WTC11 (cell line): ENCODE measurements around the gene BCAS2. TPM values are rescaled to one million over a fixed set of nuclear protein-coding genes. Genes with fewer than 3 reads are reported as not detected.

Source experiments
- ATAC-seq: fragments of 200-7000 bp; cut with Tn5 transposase; 2 replicates; pipeline ENCODE4 v1.10.0; 2021; ENCODE audit warnings: mild to moderate bottlenecking, moderate library complexity
- CTCF ChIA-PET: fragments of 300-600 bp; sonication (Branson Sonifier 250); formaldehyde crosslinking; loops from one replicate; lab custom pipeline; 2021; ENCODE audit warnings: antibody characterized with exemption; lab: Charles Lee
- POLR2A ChIA-PET: fragments of 350-600 bp; sonication (Branson Sonifier 250); formaldehyde crosslinking; loops from one replicate; lab custom pipeline; 2021; ENCODE audit warnings: antibody characterized with exemption; lab: Charles Lee
- DNase-seq: peaks from one replicate; pipeline ENCODE4 v3.0.0; 2021; ENCODE audit warnings: low spot score
- H3K27ac Mint-ChIP-seq: 2 replicates; pipeline ENCODE4 v1.8.0; 2021; ENCODE audit warnings: mixed read lengths
- H3K27me3 Mint-ChIP-seq: 2 replicates; pipeline ENCODE4 v1.8.0; 2021; ENCODE audit warnings: low read depth, mild to moderate bottlenecking, moderate library complexity, mixed read lengths
- H3K36me3 Mint-ChIP-seq: 2 replicates; pipeline ENCODE4 v1.8.0; 2021; ENCODE audit warnings: mixed read lengths
- H3K4me1 Mint-ChIP-seq: 2 replicates; pipeline ENCODE4 v1.8.0; 2022; ENCODE audit warnings: mixed read lengths
- H3K4me3 Mint-ChIP-seq: 2 replicates; pipeline ENCODE4 v1.8.0; 2021; ENCODE audit warnings: mild to moderate bottlenecking, moderate library complexity, mixed read lengths
- H3K9me3 Mint-ChIP-seq: 2 replicates; pipeline ENCODE4 v1.8.0; 2021; ENCODE audit warnings: mixed read lengths
- AFF4 ChIP-seq: sonication (generic); formaldehyde crosslinking; IDR thresholded peaks from 2 replicates; pipeline ENCODE4 v1.8.1; 2023; ENCODE audit warnings: mild to moderate bottlenecking, missing genetic modification reagents, borderline replicate concordance
- CREM ChIP-seq: sonication (generic); formaldehyde crosslinking; IDR thresholded peaks from 2 replicates; pipeline ENCODE4 v1.8.1; 2022; ENCODE audit warnings: mild to moderate bottlenecking, missing genetic modification reagents, moderate library complexity
- E2F1 ChIP-seq: sonication (generic); formaldehyde crosslinking; IDR thresholded peaks from 2 replicates; pipeline ENCODE4 v1.8.0; 2022; ENCODE audit warnings: mild to moderate bottlenecking, missing genetic modification reagents
- ELF4 ChIP-seq: sonication (generic); formaldehyde crosslinking; IDR thresholded peaks from 2 replicates; pipeline ENCODE4 v1.8.1; 2022; ENCODE audit warnings: low read depth, mild to moderate bottlenecking, moderate library complexity, missing genetic modification reagents
- EMX1 ChIP-seq: fragments of 250-450 bp; sonication (Bioruptor Pico); IDR thresholded peaks from 2 replicates; pipeline ENCODE4 v1.8.0; 2021; ENCODE audit warnings: mild to moderate bottlenecking
- FOXJ3 ChIP-seq: sonication (generic); formaldehyde crosslinking; IDR thresholded peaks from 2 replicates; pipeline ENCODE4 v1.9.0; 2021; ENCODE audit warnings: missing genetic modification reagents, mild to moderate bottlenecking, borderline replicate concordance
- HMGA2 ChIP-seq: fragments of 250-450 bp; sonication (Bioruptor Pico); IDR thresholded peaks from 2 replicates; pipeline ENCODE4 v1.4.0; 2021; ENCODE audit warnings: mild to moderate bottlenecking, moderate library complexity
- JUN ChIP-seq: sonication (generic); formaldehyde crosslinking; IDR thresholded peaks from 2 replicates; pipeline ENCODE4 v1.8.0; 2023; ENCODE audit warnings: mild to moderate bottlenecking, missing genetic modification reagents
- NFE2L1 ChIP-seq: sonication (generic); formaldehyde crosslinking; IDR thresholded peaks from 2 replicates; pipeline ENCODE4 v1.8.1; 2023; ENCODE audit warnings: missing genetic modification reagents
- NFYB ChIP-seq: sonication (generic); formaldehyde crosslinking; conservative IDR thresholded peaks from 2 replicates; pipeline ENCODE4 v1.8.0; 2022; ENCODE audit warnings: low read depth, missing genetic modification reagents
- OVOL2 ChIP-seq: fragments of 250-450 bp; sonication (Bioruptor Pico); IDR thresholded peaks from 2 replicates; pipeline ENCODE4 v1.9.0; 2021; ENCODE audit warnings: mild to moderate bottlenecking, borderline replicate concordance
- RORB ChIP-seq: fragments of 250-450 bp; sonication (Bioruptor Pico); IDR thresholded peaks from 2 replicates; pipeline ENCODE4 v1.9.0; 2021; ENCODE audit warnings: mild to moderate bottlenecking
- SMAD4 ChIP-seq: sonication (generic); formaldehyde crosslinking; IDR thresholded peaks from 2 replicates; pipeline ENCODE4 v1.8.0; 2022; ENCODE audit warnings: mild to moderate bottlenecking, missing genetic modification reagents
- ZNF263 ChIP-seq: sonication (generic); formaldehyde crosslinking; IDR thresholded peaks from 2 replicates; pipeline ENCODE4 v1.8.1; 2022; ENCODE audit warnings: low read depth, mild to moderate bottlenecking, moderate library complexity, missing genetic modification reagents
- ZNF671 ChIP-seq: fragments of 250-450 bp; sonication (Bioruptor Pico); IDR thresholded peaks from 2 replicates; pipeline ENCODE4 v1.8.0; 2021; ENCODE audit warnings: mild to moderate bottlenecking
- total RNA-seq: library from RNA; stranded (reverse); gene quantifications from 3 replicates; pipeline ENCODE4 v1.2.3, GENCODE V29; 2021
- TF ChIP-seq, protein P1 (sequence below): sonication (generic); formaldehyde crosslinking; IDR thresholded peaks from 2 replicates; pipeline ENCODE4 v1.8.1; 2022; ENCODE audit warnings: low read depth, missing genetic modification reagents, borderline replicate concordance
- TF ChIP-seq, protein P2 (sequence below): sonication (generic); formaldehyde crosslinking; IDR thresholded peaks from 2 replicates; pipeline ENCODE4 v1.8.0; 2023; ENCODE audit warnings: missing genetic modification reagents
- TF ChIP-seq, protein P3 (sequence below): sonication (generic); formaldehyde crosslinking; IDR thresholded peaks from 2 replicates; pipeline ENCODE4 v1.8.0; 2023; ENCODE audit warnings: missing genetic modification reagents, mild to moderate bottlenecking, borderline replicate concordance
- TF ChIP-seq, protein P4 (sequence below): fragments of 250-450 bp; sonication (Bioruptor Pico); IDR thresholded peaks from 2 replicates; pipeline ENCODE4 v1.9.0; 2021; ENCODE audit warnings: mild to moderate bottlenecking
- TF ChIP-seq, protein P5 (sequence below): fragments of 250-450 bp; sonication (Bioruptor Pico); IDR thresholded peaks from 2 replicates; pipeline ENCODE4 v2.1.2; 2022; ENCODE audit warnings: mild to moderate bottlenecking, moderate library complexity

BCAS2 gene
- total RNA-seq, 1 experiment from 2014 or later: 39.0 TPM

DNA sequence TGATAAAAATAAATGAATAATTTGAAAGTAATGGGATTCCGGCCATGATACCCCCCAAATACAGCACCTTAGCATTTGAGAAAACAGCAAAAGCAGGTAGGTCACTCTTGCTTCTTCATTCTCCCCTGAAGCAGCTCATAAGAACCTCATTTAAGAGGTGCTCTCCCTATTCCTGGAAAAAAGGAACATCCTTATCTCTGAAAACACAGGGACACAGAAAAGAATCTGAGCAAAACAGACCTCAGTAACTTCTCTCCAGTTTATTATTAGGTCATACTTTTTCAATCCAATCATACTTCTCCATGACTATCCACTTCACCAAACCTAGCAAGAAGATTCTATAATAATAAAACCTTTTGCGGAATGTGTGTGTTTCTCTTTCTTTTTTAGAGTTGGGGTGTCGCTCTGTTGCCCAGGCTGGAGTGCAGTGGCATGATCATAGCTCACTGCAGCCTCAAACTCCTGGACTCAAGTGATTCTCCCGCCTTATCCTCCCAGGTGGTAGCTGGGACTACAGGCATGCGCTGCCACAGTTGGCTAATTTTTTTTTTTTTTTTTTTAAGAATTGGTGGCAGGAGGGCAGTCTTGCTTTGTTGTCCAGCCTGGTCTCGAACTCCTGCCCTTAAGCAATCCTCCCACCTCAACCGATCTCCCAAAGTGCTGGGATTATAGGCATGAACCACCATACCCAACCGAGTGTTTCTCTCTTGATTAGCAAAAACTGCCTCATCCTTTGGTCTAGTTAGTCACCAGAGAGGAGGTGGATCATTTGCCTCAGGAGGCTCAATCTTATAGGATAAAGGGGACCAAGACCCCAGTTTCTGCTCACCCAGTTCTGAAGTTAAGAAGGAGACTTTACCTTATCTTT is 59.8 kb downstream of the BCAS2 start:
- ChIA-PET CTCF (no interaction called here), POLR2A (no interaction called here)
- no peak overlapping the region for H3K27ac Mint-ChIP-seq
- no peak for ATAC-seq
- H3K36me3 Mint-ChIP-seq: no peaks in the 10 kb centered on the region
- peaks cover 4% of the 10 kb centered on the region; the same call in 1 of the 2 replicates for H3K9me3 Mint-ChIP-seq
- TF ChIP-seq NFYB (CRISPR knock-in tag): no peak
- TF ChIP-seq, protein P1, sequence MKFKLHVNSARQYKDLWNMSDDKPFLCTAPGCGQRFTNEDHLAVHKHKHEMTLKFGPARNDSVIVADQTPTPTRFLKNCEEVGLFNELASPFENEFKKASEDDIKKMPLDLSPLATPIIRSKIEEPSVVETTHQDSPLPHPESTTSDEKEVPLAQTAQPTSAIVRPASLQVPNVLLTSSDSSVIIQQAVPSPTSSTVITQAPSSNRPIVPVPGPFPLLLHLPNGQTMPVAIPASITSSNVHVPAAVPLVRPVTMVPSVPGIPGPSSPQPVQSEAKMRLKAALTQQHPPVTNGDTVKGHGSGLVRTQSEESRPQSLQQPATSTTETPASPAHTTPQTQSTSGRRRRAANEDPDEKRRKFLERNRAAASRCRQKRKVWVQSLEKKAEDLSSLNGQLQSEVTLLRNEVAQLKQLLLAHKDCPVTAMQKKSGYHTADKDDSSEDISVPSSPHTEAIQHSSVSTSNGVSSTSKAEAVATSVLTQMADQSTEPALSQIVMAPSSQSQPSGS (CRISPR knock-in tag): no peak
- no peak for TF ChIP-seq E2F1 (CRISPR knock-in tag)
- no peak for TF ChIP-seq AFF4
- TF ChIP-seq CREM (CRISPR knock-in tag): no peak
- no peak for TF ChIP-seq OVOL2 (CRISPR knock-in tag)
- TF ChIP-seq ZNF671 (CRISPR knock-in tag): no peak
- TF ChIP-seq, protein P2, sequence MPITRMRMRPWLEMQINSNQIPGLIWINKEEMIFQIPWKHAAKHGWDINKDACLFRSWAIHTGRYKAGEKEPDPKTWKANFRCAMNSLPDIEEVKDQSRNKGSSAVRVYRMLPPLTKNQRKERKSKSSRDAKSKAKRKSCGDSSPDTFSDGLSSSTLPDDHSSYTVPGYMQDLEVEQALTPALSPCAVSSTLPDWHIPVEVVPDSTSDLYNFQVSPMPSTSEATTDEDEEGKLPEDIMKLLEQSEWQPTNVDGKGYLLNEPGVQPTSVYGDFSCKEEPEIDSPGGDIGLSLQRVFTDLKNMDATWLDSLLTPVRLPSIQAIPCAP (CRISPR knock-in tag): no peak
- no peak for TF ChIP-seq HMGA2
- TF ChIP-seq ELF4: no peak
- no peak for TF ChIP-seq NFE2L1 (CRISPR knock-in tag)
- TF ChIP-seq SMAD4 (CRISPR knock-in tag): no peak
- no peak for TF ChIP-seq JUN (CRISPR knock-in tag)
- TF ChIP-seq, protein P3, sequence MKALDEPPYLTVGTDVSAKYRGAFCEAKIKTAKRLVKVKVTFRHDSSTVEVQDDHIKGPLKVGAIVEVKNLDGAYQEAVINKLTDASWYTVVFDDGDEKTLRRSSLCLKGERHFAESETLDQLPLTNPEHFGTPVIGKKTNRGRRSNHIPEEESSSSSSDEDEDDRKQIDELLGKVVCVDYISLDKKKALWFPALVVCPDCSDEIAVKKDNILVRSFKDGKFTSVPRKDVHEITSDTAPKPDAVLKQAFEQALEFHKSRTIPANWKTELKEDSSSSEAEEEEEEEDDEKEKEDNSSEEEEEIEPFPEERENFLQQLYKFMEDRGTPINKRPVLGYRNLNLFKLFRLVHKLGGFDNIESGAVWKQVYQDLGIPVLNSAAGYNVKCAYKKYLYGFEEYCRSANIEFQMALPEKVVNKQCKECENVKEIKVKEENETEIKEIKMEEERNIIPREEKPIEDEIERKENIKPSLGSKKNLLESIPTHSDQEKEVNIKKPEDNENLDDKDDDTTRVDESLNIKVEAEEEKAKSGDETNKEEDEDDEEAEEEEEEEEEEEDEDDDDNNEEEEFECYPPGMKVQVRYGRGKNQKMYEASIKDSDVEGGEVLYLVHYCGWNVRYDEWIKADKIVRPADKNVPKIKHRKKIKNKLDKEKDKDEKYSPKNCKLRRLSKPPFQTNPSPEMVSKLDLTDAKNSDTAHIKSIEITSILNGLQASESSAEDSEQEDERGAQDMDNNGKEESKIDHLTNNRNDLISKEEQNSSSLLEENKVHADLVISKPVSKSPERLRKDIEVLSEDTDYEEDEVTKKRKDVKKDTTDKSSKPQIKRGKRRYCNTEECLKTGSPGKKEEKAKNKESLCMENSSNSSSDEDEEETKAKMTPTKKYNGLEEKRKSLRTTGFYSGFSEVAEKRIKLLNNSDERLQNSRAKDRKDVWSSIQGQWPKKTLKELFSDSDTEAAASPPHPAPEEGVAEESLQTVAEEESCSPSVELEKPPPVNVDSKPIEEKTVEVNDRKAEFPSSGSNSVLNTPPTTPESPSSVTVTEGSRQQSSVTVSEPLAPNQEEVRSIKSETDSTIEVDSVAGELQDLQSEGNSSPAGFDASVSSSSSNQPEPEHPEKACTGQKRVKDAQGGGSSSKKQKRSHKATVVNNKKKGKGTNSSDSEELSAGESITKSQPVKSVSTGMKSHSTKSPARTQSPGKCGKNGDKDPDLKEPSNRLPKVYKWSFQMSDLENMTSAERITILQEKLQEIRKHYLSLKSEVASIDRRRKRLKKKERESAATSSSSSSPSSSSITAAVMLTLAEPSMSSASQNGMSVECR (CRISPR knock-in tag): no peak
- TF ChIP-seq, protein P4, sequence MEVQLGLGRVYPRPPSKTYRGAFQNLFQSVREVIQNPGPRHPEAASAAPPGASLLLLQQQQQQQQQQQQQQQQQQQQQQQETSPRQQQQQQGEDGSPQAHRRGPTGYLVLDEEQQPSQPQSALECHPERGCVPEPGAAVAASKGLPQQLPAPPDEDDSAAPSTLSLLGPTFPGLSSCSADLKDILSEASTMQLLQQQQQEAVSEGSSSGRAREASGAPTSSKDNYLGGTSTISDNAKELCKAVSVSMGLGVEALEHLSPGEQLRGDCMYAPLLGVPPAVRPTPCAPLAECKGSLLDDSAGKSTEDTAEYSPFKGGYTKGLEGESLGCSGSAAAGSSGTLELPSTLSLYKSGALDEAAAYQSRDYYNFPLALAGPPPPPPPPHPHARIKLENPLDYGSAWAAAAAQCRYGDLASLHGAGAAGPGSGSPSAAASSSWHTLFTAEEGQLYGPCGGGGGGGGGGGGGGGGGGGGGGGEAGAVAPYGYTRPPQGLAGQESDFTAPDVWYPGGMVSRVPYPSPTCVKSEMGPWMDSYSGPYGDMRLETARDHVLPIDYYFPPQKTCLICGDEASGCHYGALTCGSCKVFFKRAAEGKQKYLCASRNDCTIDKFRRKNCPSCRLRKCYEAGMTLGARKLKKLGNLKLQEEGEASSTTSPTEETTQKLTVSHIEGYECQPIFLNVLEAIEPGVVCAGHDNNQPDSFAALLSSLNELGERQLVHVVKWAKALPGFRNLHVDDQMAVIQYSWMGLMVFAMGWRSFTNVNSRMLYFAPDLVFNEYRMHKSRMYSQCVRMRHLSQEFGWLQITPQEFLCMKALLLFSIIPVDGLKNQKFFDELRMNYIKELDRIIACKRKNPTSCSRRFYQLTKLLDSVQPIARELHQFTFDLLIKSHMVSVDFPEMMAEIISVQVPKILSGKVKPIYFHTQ: no peak
- TF ChIP-seq FOXJ3 (CRISPR knock-in tag): no peak
- no peak for TF ChIP-seq RORB (CRISPR knock-in tag)
- no peak for TF ChIP-seq ZNF263
- TF ChIP-seq, protein P5, sequence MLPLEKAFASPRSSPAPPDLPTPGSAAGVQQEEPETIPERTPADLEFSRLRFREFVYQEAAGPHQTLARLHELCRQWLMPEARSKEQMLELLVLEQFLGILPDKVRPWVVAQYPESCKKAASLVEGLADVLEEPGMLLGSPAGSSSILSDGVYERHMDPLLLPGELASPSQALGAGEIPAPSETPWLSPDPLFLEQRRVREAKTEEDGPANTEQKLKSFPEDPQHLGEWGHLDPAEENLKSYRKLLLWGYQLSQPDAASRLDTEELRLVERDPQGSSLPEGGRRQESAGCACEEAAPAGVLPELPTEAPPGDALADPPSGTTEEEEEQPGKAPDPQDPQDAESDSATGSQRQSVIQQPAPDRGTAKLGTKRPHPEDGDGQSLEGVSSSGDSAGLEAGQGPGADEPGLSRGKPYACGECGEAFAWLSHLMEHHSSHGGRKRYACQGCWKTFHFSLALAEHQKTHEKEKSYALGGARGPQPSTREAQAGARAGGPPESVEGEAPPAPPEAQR (CRISPR knock-in tag): no peak
- TF ChIP-seq EMX1: no peak
- peaks cover 5% of the 10 kb centered on the region; the same call in 1 of the 2 replicates for H3K27me3 Mint-ChIP-seq
- no peaks in the 10 kb centered on the region for H3K4me1 Mint-ChIP-seq
- no peak for DNase-seq
- H3K4me3 Mint-ChIP-seq: no peak overlapping the region
